Measurements from ENCODE around the gene GALNT7. TPM values are rescaled to one million over a fixed set of nuclear protein-coding genes. Genes with fewer than 3 reads are reported as not detected.
"Not testable (repeated sequence)": the region's sequence is repeated elsewhere in the genome, so short reads cannot be mapped to it uniquely, and the experiment has no call there.

Gene GALNT7
- total RNA-seq, 4 donors from 2014 or later, result 7.6 to 11.4 (median 9.5) TPM

DNA sequence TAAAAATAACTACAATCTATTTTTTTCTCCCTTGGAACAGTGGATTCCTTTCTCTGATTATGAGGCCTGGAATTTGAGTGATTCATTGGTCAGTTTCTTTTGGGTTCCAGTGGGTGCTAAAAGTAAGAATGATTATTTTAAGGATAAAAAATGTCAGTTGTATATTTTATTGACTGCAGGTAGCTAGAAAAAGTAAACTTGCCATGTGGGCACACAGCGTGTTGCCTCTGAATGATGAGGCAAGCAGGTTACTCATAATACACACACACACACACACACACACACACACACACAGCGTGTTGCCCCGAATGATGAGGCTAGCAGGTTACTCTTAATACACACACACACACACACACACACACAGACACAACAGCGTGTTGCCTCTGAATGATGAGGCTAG lies 13.8 kb downstream of the GALNT7 start:
- ATAC-seq (ENCODE audit: low FRiP score) (peak; percentile 80), DNase-seq (ENCODE audit: low spot score) (peak; percentile 42)
- TF ChIP-seq, protein P1, sequence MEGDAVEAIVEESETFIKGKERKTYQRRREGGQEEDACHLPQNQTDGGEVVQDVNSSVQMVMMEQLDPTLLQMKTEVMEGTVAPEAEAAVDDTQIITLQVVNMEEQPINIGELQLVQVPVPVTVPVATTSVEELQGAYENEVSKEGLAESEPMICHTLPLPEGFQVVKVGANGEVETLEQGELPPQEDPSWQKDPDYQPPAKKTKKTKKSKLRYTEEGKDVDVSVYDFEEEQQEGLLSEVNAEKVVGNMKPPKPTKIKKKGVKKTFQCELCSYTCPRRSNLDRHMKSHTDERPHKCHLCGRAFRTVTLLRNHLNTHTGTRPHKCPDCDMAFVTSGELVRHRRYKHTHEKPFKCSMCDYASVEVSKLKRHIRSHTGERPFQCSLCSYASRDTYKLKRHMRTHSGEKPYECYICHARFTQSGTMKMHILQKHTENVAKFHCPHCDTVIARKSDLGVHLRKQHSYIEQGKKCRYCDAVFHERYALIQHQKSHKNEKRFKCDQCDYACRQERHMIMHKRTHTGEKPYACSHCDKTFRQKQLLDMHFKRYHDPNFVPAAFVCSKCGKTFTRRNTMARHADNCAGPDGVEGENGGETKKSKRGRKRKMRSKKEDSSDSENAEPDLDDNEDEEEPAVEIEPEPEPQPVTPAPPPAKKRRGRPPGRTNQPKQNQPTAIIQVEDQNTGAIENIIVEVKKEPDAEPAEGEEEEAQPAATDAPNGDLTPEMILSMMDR (IDR thresholded peaks at IDR 0.05), result no peak

DNA sequence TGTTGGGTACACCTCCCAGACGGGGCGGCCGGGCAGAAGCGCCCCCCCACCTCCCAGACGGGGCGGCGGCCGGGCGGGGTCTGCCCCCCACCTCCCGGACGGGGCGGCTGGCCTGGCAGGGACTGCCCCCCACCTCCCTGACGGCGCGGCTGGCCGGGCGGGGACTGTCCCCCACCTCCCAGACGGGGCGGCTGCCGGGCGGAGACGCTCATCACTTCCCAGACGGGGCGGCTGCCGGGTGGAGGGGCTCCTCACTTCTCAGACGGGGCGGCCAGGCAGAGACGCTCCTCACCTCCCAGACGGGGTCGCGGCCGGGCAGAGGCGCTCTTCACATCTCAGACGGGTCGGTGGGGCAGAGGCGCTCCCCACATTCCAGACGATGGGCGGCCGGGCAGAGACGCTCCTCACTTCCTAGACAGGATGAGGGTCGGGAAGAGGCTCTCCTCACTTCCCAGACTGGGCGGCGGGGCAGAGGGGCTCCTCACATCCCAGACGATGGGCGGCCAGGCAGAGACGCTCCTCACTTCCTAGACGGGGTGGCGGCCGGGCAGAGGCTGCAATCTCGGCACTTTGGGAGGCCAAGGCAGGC lies 15.1 kb downstream of the GALNT7 start:
- not testable (repeated sequence) for DNase-seq (ENCODE audit: low spot score); ATAC-seq (ENCODE audit: low FRiP score)

DNA sequence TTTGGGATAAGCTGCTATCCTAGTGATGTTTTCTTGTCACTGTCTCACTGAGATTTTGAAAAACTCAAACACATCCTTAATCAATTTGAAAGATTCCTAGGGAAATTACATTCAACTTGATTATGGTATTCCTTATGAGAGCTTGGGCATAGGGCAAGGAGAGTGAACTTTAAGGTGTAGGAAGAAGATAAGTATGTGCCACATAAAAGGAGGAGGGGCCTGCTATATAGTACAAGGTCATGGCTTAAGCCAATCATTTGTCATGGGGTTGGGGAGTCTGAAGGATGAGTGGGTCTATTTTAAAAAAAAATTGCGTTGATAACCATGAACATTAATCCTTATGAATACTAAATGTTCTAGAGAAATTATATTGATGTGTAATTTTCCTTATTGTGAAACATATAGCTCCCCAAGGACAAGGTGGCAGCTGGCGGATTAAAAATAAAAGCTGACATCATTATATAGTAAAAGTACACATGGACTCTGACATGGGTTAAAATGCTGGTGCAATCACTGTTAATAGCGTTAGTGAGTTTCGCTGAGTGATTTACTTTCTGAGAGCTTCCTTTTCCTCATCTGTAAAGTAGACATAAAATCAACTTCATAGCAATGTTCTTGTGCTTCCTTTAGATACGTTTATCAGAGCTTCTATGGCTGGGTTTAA lies 17.4 kb downstream of the GALNT7 start:
- TF ChIP-seq, protein P1 (IDR thresholded peaks at IDR 0.05), result no peak
- ATAC-seq (ENCODE audit: low FRiP score), result no peak
- DNase-seq (ENCODE audit: low spot score), result no peak

DNA sequence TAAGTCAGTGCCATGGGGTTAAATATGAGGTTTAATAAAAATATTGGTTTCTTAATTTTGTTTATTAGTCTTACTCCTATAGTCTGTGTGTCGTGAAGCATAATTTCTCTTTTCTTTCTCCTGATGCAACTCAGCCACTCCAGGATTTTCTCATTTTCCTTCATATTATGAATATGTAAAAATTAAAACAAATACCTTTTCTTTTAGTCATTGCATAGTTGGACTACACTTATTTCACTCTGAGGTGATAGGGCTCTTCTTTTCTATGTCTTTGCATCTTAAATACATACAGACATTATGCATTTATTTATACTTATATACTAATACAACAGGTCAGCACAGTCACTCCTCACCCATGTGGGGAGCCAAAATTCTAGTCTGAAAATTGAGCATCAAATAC lies 19.1 kb downstream of the GALNT7 start:
- DNase-seq (ENCODE audit: low spot score) (no peak), ATAC-seq (ENCODE audit: low FRiP score) (no peak)
- TF ChIP-seq, protein P1 (IDR thresholded peaks at IDR 0.05), result no peak

DNA sequence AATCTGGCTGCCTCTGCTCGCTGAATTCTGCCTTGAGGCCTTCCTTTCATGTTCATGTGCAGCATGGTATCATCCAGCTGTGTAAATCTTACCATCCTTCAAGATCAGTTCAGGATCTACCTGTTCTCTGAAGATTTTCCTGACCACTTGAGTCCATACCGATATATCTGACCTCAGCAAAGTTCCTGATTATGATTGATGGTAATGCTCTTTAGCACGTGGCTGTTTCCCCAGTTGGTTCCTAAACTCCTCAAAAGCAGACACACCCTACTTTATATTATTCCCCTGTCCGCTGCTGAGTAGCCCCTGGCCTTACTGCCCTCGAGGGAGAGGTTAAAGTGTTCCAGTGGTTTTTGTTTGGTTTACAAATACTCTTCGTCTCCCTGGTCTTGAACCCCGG lies 20.0 kb downstream of the GALNT7 start:
- ATAC-seq (ENCODE audit: low FRiP score), result no peak
- no peak for DNase-seq (ENCODE audit: low spot score)
- TF ChIP-seq, protein P1 (IDR thresholded peaks at IDR 0.05), result no peak

DNA sequence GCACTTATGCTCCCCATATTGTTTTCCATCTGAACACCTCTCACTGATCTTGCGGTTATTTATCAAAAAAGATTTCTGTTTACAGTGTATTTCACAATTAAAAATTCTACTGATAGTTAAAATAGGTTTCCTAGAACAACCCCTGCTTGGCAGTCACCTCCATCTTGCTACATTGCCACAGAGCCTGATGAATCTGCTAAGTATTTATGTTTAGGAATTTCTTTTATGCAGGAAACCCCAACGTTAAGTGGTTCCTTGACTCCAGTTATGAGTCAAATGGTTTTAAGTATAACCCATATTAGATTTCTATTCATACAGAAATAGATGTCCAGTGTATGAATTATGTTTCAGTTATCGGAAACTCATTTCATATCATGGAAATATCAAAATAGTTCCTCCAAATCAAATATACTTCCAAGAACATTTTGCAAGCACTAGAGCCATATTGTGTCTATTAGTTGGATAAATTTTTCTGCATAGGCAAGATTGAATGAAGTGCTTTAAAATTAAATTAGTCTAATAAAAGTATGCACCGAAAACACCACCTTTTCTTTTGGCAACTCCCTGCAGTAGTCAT lies 20.6 kb downstream of the GALNT7 start:
- TF ChIP-seq, protein P1 (IDR thresholded peaks at IDR 0.05), result no peak
- no peak for ATAC-seq (ENCODE audit: low FRiP score)
- no peak for DNase-seq (ENCODE audit: low spot score)

DNA sequence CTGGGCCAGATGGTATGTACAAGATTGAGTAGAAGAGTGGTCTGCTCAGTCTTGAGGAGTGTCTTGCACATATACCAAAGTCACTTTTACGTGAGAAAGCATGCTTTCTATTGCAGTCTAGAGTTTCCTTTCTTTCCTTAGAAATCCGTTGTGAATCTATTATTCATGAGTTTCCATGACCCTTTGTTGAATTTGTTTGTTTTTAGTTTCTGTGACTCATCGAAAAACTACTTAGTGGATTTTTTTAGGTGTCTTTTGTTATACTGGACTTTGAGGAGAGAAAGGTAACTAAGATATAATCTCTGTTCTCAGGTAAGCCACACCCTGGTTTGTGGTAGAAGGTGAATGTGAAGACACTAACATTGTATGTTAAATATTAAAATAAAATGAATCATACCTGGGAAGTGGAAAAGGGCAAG lies 23.0 kb downstream of the GALNT7 start:
- ATAC-seq (ENCODE audit: low FRiP score), result no peak
- DNase-seq (ENCODE audit: low spot score), result no peak
- TF ChIP-seq, protein P1 (IDR thresholded peaks at IDR 0.05), result no peak
